AG09309 (cell line): ENCODE data around the gene GPATCH1.
"Not testable (repeated sequence)": the region's sequence is repeated elsewhere in the genome, so short reads cannot be mapped to it uniquely, and the experiment has no call there.

ENCODE experiments used
- DNase-seq: peaks from one replicate; pipeline ENCODE4 v3.0.0-alpha.2; 2010; ENCODE audit warnings: low read depth
- H3K4me3 ChIP-seq: 2 replicates; pipeline ENCODE4 v1.5.1; 2011; ENCODE audit warnings: mild to moderate bottlenecking, low read depth, low read length, moderate library complexity; ENCODE audit not compliant: control insufficient read depth
- TF ChIP-seq, protein P1 (sequence below): IDR thresholded peaks from 2 replicates; pipeline ENCODE4 v1.5.1; 2011; ENCODE audit warnings: mild to moderate bottlenecking, low read depth, low read length, inconsistent platforms; ENCODE audit not compliant: insufficient read depth, control insufficient read depth; ENCODE audit errors: missing control alignments

Gene GPATCH1

GRCh38 chr19:33114312-33114711 lies 33.3 kb downstream of the GPATCH1 start:
- no peak for DNase-seq
- TF ChIP-seq, protein P1, sequence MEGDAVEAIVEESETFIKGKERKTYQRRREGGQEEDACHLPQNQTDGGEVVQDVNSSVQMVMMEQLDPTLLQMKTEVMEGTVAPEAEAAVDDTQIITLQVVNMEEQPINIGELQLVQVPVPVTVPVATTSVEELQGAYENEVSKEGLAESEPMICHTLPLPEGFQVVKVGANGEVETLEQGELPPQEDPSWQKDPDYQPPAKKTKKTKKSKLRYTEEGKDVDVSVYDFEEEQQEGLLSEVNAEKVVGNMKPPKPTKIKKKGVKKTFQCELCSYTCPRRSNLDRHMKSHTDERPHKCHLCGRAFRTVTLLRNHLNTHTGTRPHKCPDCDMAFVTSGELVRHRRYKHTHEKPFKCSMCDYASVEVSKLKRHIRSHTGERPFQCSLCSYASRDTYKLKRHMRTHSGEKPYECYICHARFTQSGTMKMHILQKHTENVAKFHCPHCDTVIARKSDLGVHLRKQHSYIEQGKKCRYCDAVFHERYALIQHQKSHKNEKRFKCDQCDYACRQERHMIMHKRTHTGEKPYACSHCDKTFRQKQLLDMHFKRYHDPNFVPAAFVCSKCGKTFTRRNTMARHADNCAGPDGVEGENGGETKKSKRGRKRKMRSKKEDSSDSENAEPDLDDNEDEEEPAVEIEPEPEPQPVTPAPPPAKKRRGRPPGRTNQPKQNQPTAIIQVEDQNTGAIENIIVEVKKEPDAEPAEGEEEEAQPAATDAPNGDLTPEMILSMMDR = no peak
- H3K4me3 ChIP-seq = no peak overlapping the region

- TF ChIP-seq, protein P1 = no peak
- DNase-seq = no peak
- H3K4me3 ChIP-seq = no peak overlapping the region
These were observed 36.5 kb downstream of the GPATCH1 start for GRCh38 chr19:33117501-33117900.

GRCh38 chr19:33118643-33119042 lies 37.7 kb downstream of the GPATCH1 start:
- no peak for DNase-seq
- TF ChIP-seq, protein P1 = no peak
- no peak overlapping the region for H3K4me3 ChIP-seq

- TF ChIP-seq, protein P1 = no peak
- DNase-seq = no peak
- H3K4me3 ChIP-seq = no peak overlapping the region
These were observed 43.5 kb downstream of the GPATCH1 start for GRCh38 chr19:33124207-33125098.

DNA sequence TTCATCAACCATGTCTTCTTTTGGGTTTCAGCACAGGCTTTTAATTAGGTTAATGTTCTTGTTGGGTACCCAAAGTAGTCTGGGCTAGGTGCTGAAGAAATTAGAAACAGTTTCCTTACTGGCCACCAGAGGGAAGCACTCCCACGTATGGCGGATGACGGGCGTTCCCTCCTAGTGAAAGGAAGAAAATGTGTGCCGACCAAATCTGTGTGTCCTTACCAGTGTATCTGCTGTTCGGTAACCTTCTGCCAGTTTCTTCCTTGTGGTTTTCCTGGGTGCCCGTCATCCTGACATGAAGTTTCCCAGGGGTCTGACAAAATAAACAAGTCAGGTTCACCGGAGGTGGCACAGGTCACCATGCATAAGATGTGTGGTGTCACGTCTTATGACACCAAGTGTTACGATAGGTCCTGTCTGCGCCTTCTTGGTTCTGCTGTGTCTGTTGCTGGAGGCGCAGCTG lies 45.0 kb downstream of the GPATCH1 start:
- TF ChIP-seq, protein P1 = peak; percentile 90
- peak; percentile 25 for DNase-seq
- no peak overlapping the region for H3K4me3 ChIP-seq

DNA sequence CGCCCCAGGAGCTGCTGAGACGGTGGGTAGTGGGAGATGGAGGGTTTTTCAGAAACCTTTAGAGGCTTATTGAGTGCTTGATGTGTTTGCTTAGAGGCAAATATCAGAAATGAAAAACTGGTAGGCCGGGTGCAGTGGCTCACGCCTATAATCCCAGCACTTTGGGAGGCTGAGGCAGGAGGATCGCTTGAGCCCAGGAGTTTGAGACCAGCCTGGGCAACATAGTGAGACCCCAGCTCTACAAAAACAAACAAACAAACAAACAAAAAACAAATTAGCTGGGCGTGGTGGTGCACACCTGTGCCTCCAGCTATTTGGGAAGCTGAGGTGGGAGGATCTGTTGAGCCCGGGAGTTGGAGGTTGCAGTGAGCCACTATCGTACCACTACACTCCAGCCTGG lies 45.7 kb downstream of the GPATCH1 start:
- DNase-seq, H3K4me3 ChIP-seq: not testable (repeated sequence)

- no peak overlapping the region for H3K4me3 ChIP-seq
- TF ChIP-seq, protein P1 = no peak
- DNase-seq = no peak
These were observed 48.9 kb downstream of the GPATCH1 start for GRCh38 chr19:33129901-33130300.
